Mesenchymal stem cell (in vitro differentiated cells and primary cell): Measurements from ENCODE around the gene SH3TC1.

Experiments
- DNase-seq: peaks from one replicate; pipeline ENCODE4 v3.0.0-alpha.2; 2013
- H2AFZ ChIP-seq: one replicate; pipeline ENCODE4 v1.6.1; 2013; ENCODE audit warnings: low read depth, mild to moderate bottlenecking, control low read depth, inconsistent platforms, low read length, moderate library complexity
- H2AK5ac ChIP-seq: 2 replicates; pipeline ENCODE4 v1.6.1; 2013; ENCODE audit warnings: low read length, moderate library complexity, mild to moderate bottlenecking, inconsistent platforms; ENCODE audit not compliant: severe bottlenecking
- H2BK120ac ChIP-seq: one replicate; pipeline ENCODE4 v1.6.1; 2013; ENCODE audit warnings: low read depth, mild to moderate bottlenecking, inconsistent platforms, low read length, moderate library complexity
- H2BK12ac ChIP-seq, 2 experiments: one replicate each; pipeline ENCODE4 v1.6.1; 2013; ENCODE audit warnings: inconsistent platforms in 2 of 2, low read length in 2 of 2, mild to moderate bottlenecking in 2 of 2, moderate library complexity in 2 of 2, control low read depth in 1 of 2
- H2BK15ac ChIP-seq: one replicate; pipeline ENCODE4 v1.6.1; 2013; ENCODE audit warnings: mild to moderate bottlenecking, low read depth, inconsistent platforms; ENCODE audit not compliant: poor library complexity, severe bottlenecking
- H2BK5ac ChIP-seq: 2 replicates; pipeline ENCODE4 v1.6.1; 2013; ENCODE audit warnings: low read depth, mild to moderate bottlenecking, low read length, control low read depth, inconsistent platforms; ENCODE audit not compliant: poor library complexity, severe bottlenecking
- H3K14ac ChIP-seq, 2 experiments: one replicate each; pipeline ENCODE4 v1.6.1; 2013; ENCODE audit warnings: inconsistent platforms in 2 of 2, low read length in 2 of 2, control low read depth in 1 of 2, mild to moderate bottlenecking in 1 of 2, moderate library complexity in 1 of 2
- H3K18ac ChIP-seq, 2 experiments: one replicate each; pipeline ENCODE4 v1.6.1; 2013; ENCODE audit warnings: inconsistent platforms in 2 of 2, low read length in 2 of 2, control low read depth in 1 of 2, low read depth in 1 of 2, mild to moderate bottlenecking in 1 of 2
- H3K23ac ChIP-seq, 2 experiments: one replicate each; pipeline ENCODE4 v1.6.1; 2013; ENCODE audit warnings: inconsistent platforms in 2 of 2, low read length in 2 of 2, mild to moderate bottlenecking in 2 of 2, moderate library complexity in 2 of 2, control low read depth in 1 of 2
- H3K27ac ChIP-seq: 2 replicates; pipeline ENCODE4 v1.5.1; 2013; ENCODE audit warnings: mild to moderate bottlenecking, moderate library complexity, low read length, control low read depth, inconsistent platforms; ENCODE audit not compliant: poor library complexity, severe bottlenecking
- H3K27me3 ChIP-seq, 2 experiments: 2 replicates each; pipeline versions ENCODE4 v1.6.1 to v1.7.0; 2013; ENCODE audit warnings: low read length in 2 of 2, mild to moderate bottlenecking in 2 of 2, moderate library complexity in 2 of 2, control low read depth in 1 of 2, inconsistent platforms in 1 of 2; ENCODE audit not compliant: control insufficient read depth in 1 of 2, insufficient read depth in 1 of 2
- H3K36me3 ChIP-seq, 2 experiments: 2 replicates each; pipeline versions ENCODE4 v1.6.1 to v1.7.0; 2013; ENCODE audit warnings: low read length in 2 of 2, control low read depth in 1 of 2, inconsistent platforms in 1 of 2, low read depth in 1 of 2, mild to moderate bottlenecking in 1 of 2; ENCODE audit not compliant: insufficient read depth in 2 of 2, control insufficient read depth in 1 of 2
- H3K4ac ChIP-seq, 2 experiments: one replicate each; pipeline ENCODE4 v1.6.1; 2013; ENCODE audit warnings: inconsistent platforms in 2 of 2, low read length in 2 of 2, mild to moderate bottlenecking in 2 of 2, moderate library complexity in 2 of 2, control low read depth in 1 of 2, low read depth in 1 of 2
- H3K4me1 ChIP-seq: 2 replicates; pipeline ENCODE4 v1.6.1; 2013; ENCODE audit warnings: low read depth, low read length, control low read depth; ENCODE audit not compliant: control insufficient read depth, insufficient read depth
- H3K4me2 ChIP-seq: 2 replicates; pipeline ENCODE4 v1.6.1; 2013; ENCODE audit warnings: low read length, mild to moderate bottlenecking, inconsistent platforms; ENCODE audit not compliant: poor library complexity, severe bottlenecking
- H3K4me3 ChIP-seq, 2 experiments: 2 replicates each; pipeline versions ENCODE4 v1.5.1 to v1.7.0; 2013; ENCODE audit warnings: low read length in 2 of 2, mild to moderate bottlenecking in 2 of 2, control low read depth in 1 of 2, low read depth in 1 of 2; ENCODE audit not compliant: insufficient read depth in 1 of 2
- H3K79me1 ChIP-seq: replicated peaks from 2 replicates; pipeline ENCODE4 v1.6.1; 2013; ENCODE audit warnings: mild to moderate bottlenecking, control low read depth, low read length, inconsistent platforms; ENCODE audit not compliant: poor library complexity, severe bottlenecking
- H3K9ac ChIP-seq: 2 replicates; pipeline ENCODE4 v1.7.0; 2013; ENCODE audit warnings: mild to moderate bottlenecking, low read length, moderate library complexity
- H3K9me3 ChIP-seq: 2 replicates; pipeline ENCODE4 v1.7.0; 2013; ENCODE audit warnings: mild to moderate bottlenecking, low read length; ENCODE audit not compliant: control insufficient read depth
- H4K8ac ChIP-seq: one replicate; pipeline ENCODE4 v1.6.1; 2013; ENCODE audit warnings: inconsistent platforms, mild to moderate bottlenecking, low read length, moderate library complexity
- H4K91ac ChIP-seq: one replicate; pipeline ENCODE4 v1.6.1; 2013; ENCODE audit warnings: mild to moderate bottlenecking, low read length, inconsistent platforms
- WGBS: methylation state at CpG from one replicate; pipeline ENCODE4 v1.1.7; 2013; ENCODE audit warnings: mixed read lengths; 5-methylcytosine and 5-hydroxymethylcytosine counted together

Gene SH3TC1

GRCh38 chr4:8162625-8163024 is 36.5 kb upstream of the SH3TC1 start:
- no peak overlapping the region for H2BK120ac ChIP-seq
- peaks cover 59 to 79% of the 10 kb centered on the region in 2 experiments for H3K27me3 ChIP-seq
- H2BK15ac ChIP-seq: no peak overlapping the region
- H3K23ac ChIP-seq: no peak overlapping the region
- no peak overlapping the region for H3K4me3 ChIP-seq
- H3K9ac ChIP-seq: no peak overlapping the region
- no peak overlapping the region for H3K27ac ChIP-seq
- DNase-seq: no peak
- H4K8ac ChIP-seq: no peak overlapping the region
- no peak overlapping the region for H3K4me2 ChIP-seq
- no peaks in the 10 kb centered on the region for H3K9me3 ChIP-seq
- H3K4ac ChIP-seq: no peak overlapping the region
- H2AFZ ChIP-seq: no peak overlapping the region
- WGBS: 92% methylated on average over 5 of the region's 8 CpGs
- no peak overlapping the region for H2BK5ac ChIP-seq
- H2AK5ac ChIP-seq: no peak overlapping the region
- no peaks in the 10 kb centered on the region for H3K79me1 ChIP-seq
- no peak overlapping the region for H4K91ac ChIP-seq
- no peak overlapping the region for H3K18ac ChIP-seq
- peaks cover 16% of the 10 kb centered on the region for H3K4me1 ChIP-seq
- no peak overlapping the region for H2BK12ac ChIP-seq
- H3K14ac ChIP-seq: no peak overlapping the region
- no peaks in the 10 kb centered on the region for H3K36me3 ChIP-seq

GRCh38 chr4:8163026-8163425 is 36.1 kb upstream of the SH3TC1 start:
- H3K79me1 ChIP-seq: no peaks in the 10 kb centered on the region
- WGBS: 69% methylated on average over 7 of the region's 7 CpGs
- H2AK5ac ChIP-seq: no peak overlapping the region
- H2BK120ac ChIP-seq: no peak overlapping the region
- H2AFZ ChIP-seq: no peak overlapping the region
- DNase-seq: no peak
- peaks cover 13% of the 10 kb centered on the region for H3K4me1 ChIP-seq
- H3K36me3 ChIP-seq: no peaks in the 10 kb centered on the region
- no peak overlapping the region for H2BK12ac ChIP-seq
- no peak overlapping the region for H3K27ac ChIP-seq
- no peak overlapping the region for H3K18ac ChIP-seq
- no peak overlapping the region for H3K9ac ChIP-seq
- peaks cover 59 to 75% of the 10 kb centered on the region in 2 experiments for H3K27me3 ChIP-seq
- H4K8ac ChIP-seq: no peak overlapping the region
- H3K4ac ChIP-seq: no peak overlapping the region
- H2BK15ac ChIP-seq: no peak overlapping the region
- no peak overlapping the region for H3K23ac ChIP-seq
- H3K4me2 ChIP-seq: no peak overlapping the region
- no peak overlapping the region for H3K4me3 ChIP-seq
- H2BK5ac ChIP-seq: no peak overlapping the region
- H3K14ac ChIP-seq: no peak overlapping the region
- no peaks in the 10 kb centered on the region for H3K9me3 ChIP-seq
- no peak overlapping the region for H4K91ac ChIP-seq

GRCh38 chr4:8163436-8164193 is 35.5 kb upstream of the SH3TC1 start:
- no peak overlapping the region for H3K4me3 ChIP-seq
- no peak overlapping the region for H4K8ac ChIP-seq
- H3K27me3 ChIP-seq: peaks cover 58 to 76% of the 10 kb centered on the region in 2 experiments
- H3K79me1 ChIP-seq: no peaks in the 10 kb centered on the region
- H2BK12ac ChIP-seq: no peak overlapping the region
- H3K4me2 ChIP-seq: no peak overlapping the region
- H4K91ac ChIP-seq: no peak overlapping the region
- no peak overlapping the region for H2BK5ac ChIP-seq
- H3K4me1 ChIP-seq: peaks cover 7% of the 10 kb centered on the region
- H2BK120ac ChIP-seq: no peak overlapping the region
- no peak overlapping the region for H3K27ac ChIP-seq
- 86% methylated on average over 19 of the region's 19 CpGs for WGBS
- no peak overlapping the region for H2AFZ ChIP-seq
- no peak overlapping the region for H3K14ac ChIP-seq
- no peak overlapping the region for H3K4ac ChIP-seq
- no peak overlapping the region for H3K18ac ChIP-seq
- H3K9me3 ChIP-seq: peaks cover 4% of the 10 kb centered on the region
- no peaks in the 10 kb centered on the region for H3K36me3 ChIP-seq
- no peak overlapping the region for H3K23ac ChIP-seq
- DNase-seq: no peak
- H2BK15ac ChIP-seq: no peak overlapping the region
- no peak overlapping the region for H2AK5ac ChIP-seq
- H3K9ac ChIP-seq: no peak overlapping the region

GRCh38 chr4:8164194-8164565 is 34.9 kb upstream of the SH3TC1 start:
- no peak overlapping the region for H3K27ac ChIP-seq
- no peaks in the 10 kb centered on the region for H3K79me1 ChIP-seq
- no peak overlapping the region for H4K8ac ChIP-seq
- H3K9me3 ChIP-seq: peaks cover 10% of the 10 kb centered on the region
- H3K14ac ChIP-seq: no peak overlapping the region
- no peak overlapping the region for H2AFZ ChIP-seq
- H3K4me1 ChIP-seq: peaks cover 6% of the 10 kb centered on the region
- no peak overlapping the region for H2BK15ac ChIP-seq
- no peak for DNase-seq
- no peak overlapping the region for H2AK5ac ChIP-seq
- no peak overlapping the region for H2BK12ac ChIP-seq
- no peak overlapping the region for H3K18ac ChIP-seq
- peaks cover 59 to 80% of the 10 kb centered on the region in 2 experiments for H3K27me3 ChIP-seq
- H3K36me3 ChIP-seq: no peaks in the 10 kb centered on the region
- H4K91ac ChIP-seq: no peak overlapping the region
- 85% methylated on average over 9 of the region's 9 CpGs for WGBS
- no peak overlapping the region for H3K4me2 ChIP-seq
- no peak overlapping the region for H3K23ac ChIP-seq
- H2BK5ac ChIP-seq: no peak overlapping the region
- H3K4ac ChIP-seq: no peak overlapping the region
- H3K4me3 ChIP-seq: no peak overlapping the region
- no peak overlapping the region for H3K9ac ChIP-seq
- H2BK120ac ChIP-seq: no peak overlapping the region
